SU-DHL-6 (cell line): ENCODE measurements around the gene EGFL8.

Experiments
- H2AFZ ChIP-seq: fragments of 200-600 bp; sonication (generic); 2 replicates; pipeline ENCODE4 v1.6.1; 2014; ENCODE audit warnings: low read depth, mild to moderate bottlenecking, moderate library complexity, mixed read lengths, antibody characterized with exemption, low read length; ENCODE audit not compliant: severe bottlenecking
- H3F3A ChIP-seq: fragments of 200-600 bp; shearing (Covaris generic); 2 replicates; pipeline ENCODE4 v1.6.0; 2016; ENCODE audit warnings: antibody characterized with exemption, mild to moderate bottlenecking; ENCODE audit not compliant: insufficient read depth
- H3K27ac ChIP-seq: fragments of 200-600 bp; sonication (generic); 2 replicates; pipeline ENCODE4 v1.5.1; 2016; ENCODE audit warnings: low read depth, mild to moderate bottlenecking, low read length, moderate library complexity, mixed read lengths
- H3K27me3 ChIP-seq: fragments of 200-600 bp; sonication (generic), shearing (Covaris generic); 2 replicates; pipeline ENCODE4 v1.6.0; 2014; ENCODE audit warnings: mild to moderate bottlenecking, low read length
- H3K36me3 ChIP-seq: fragments of 200-600 bp; sonication (generic); 2 replicates; pipeline ENCODE4 v1.6.1; 2014; ENCODE audit warnings: mild to moderate bottlenecking, low read length, mixed read lengths
- H3K4me2 ChIP-seq: fragments of 300-600, 200-600 bp; shearing (Covaris generic), sonication (generic); 2 replicates; pipeline ENCODE4 v1.6.0; 2014; ENCODE audit warnings: low read length, low read depth, mild to moderate bottlenecking; ENCODE audit not compliant: poor library complexity, severe bottlenecking
- H3K4me3 ChIP-seq: fragments of 200-600 bp; sonication (generic); 2 replicates; pipeline ENCODE4 v1.5.1; 2014; ENCODE audit warnings: antibody characterized with exemption, low read length, mild to moderate bottlenecking, mixed read lengths; ENCODE audit not compliant: insufficient read depth, poor library complexity, severe bottlenecking
- H3K79me2 ChIP-seq: fragments of 200-600 bp; sonication (generic); 2 replicates; pipeline ENCODE4 v1.6.1; 2014; ENCODE audit warnings: mild to moderate bottlenecking, low read length, moderate library complexity; ENCODE audit not compliant: insufficient read depth
- H3K9ac ChIP-seq: fragments of 200-600 bp; sonication (generic); 2 replicates; pipeline ENCODE4 v1.7.0; 2014; ENCODE audit warnings: mild to moderate bottlenecking, low read length
- H3K9me2 ChIP-seq: fragments of 200-600 bp; sonication (generic); replicated peaks from 2 replicates; pipeline ENCODE4 v1.6.1; 2014; ENCODE audit warnings: low read length; ENCODE audit not compliant: insufficient read depth
- H3K9me3 ChIP-seq: fragments of 200-600 bp; sonication (generic); 2 replicates; pipeline ENCODE4 v1.6.1; 2014; ENCODE audit warnings: low read length, mixed read lengths; ENCODE audit not compliant: insufficient read depth
- H4K20me1 ChIP-seq: fragments of 200-600 bp; sonication (generic); 2 replicates; pipeline ENCODE4 v1.6.1; 2014; ENCODE audit warnings: low read depth, mild to moderate bottlenecking, antibody characterized with exemption, low read length, moderate library complexity, mixed read lengths
- CTCF ChIP-seq: fragments of 200-600 bp; sonication (generic); IDR thresholded peaks from one replicate; pipeline ENCODE4 v1.5.1; 2017; ENCODE audit warnings: antibody characterized with exemption, mild to moderate bottlenecking, low read length, moderate library complexity; ENCODE audit not compliant: insufficient read depth, poor library complexity, severe bottlenecking
- EZH2phosphoT487 ChIP-seq: fragments of 200-600 bp; sonication (generic), shearing (Covaris generic); conservative IDR thresholded peaks from 2 replicates; pipeline ENCODE4 v1.6.1; 2018; ENCODE audit warnings: mild to moderate bottlenecking, antibody characterized with exemption, low read length, moderate library complexity, mixed read lengths

The EGFL8 gene

DNA sequence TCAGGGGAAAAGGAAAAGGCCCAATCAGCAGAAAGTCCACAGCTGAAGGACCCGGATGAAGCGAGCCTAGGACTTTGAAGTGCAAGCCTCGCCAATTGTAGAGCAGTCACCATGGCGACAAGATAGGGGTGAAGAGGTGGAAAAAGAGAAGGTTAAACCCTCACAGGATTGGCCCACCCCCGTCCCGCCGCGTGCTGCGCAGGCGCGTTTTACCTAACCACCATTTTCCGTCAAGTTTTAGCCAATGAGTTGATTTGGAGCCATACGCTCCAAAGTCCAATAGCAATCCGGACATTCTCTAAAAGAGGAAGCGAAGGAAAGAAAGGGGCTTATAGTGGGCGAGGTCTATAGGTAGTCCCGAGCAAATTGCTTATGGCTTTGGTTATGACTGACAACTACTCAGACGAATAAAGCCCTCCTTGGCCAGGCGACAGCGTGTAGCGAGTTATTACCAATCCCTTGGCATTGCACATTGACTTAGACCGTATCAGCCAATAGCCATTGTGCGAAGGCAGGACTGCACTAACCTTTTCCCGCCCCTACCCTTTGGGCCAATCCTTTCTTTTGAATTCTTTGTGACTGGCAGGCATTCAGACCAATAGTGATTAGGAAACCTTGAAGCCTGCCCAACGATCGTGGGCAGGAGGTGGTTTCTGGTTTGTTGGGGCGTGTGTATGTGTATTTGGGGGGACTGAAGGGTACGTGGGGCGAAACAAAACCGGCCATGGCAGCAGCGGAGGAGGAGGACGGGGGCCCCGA, 13.6 kb downstream of the EGFL8 start, which contains the start of gene RNF5:
TSS of gene RNF5 (plus strand) at position 618 of the 759 bp plus-strand sequence. CDS start at position 725, 107 bp downstream.
- Histone ChIP-seq H4K20me1 (no peaks in the 10 kb centered on the region), H3K9ac (peak within 1 kb of the TSS; percentile 88), H3K9me3 (no peaks in the 10 kb centered on the region), H2AFZ (peak within 1 kb of the TSS; percentile 59), H3K36me3 (no peaks in the 10 kb centered on the region), H3F3A (peaks cover 16% of the 10 kb centered on the region), H3K9me2 (no peaks in the 10 kb centered on the region), H3K79me2 (peaks cover 31% of the 10 kb centered on the region), H3K27me3 (no peaks in the 10 kb centered on the region), H3K4me3 (peak within 1 kb of the TSS; percentile 86), H3K27ac (peak within 1 kb of the TSS; percentile 81), H3K4me2 (peak within 1 kb of the TSS; percentile 93)
- TF ChIP-seq CTCF (no peak), EZH2phosphoT487 (no peak)

GRCh38 chr6:32178547-32179440, 14.4 kb downstream of the EGFL8 start:
- TF ChIP-seq CTCF (no peak), EZH2phosphoT487 (no peak)
- Histone ChIP-seq H3K27ac (peak overlapping the region; percentile 44), H3K9me3 (no peaks in the 10 kb centered on the region), H4K20me1 (no peaks in the 10 kb centered on the region), H3F3A (peaks cover 16% of the 10 kb centered on the region), H3K9me2 (no peaks in the 10 kb centered on the region), H2AFZ (peak overlapping the region; percentile 12), H3K4me3 (peak overlapping the region; percentile 68), H3K4me2 (peak overlapping the region; percentile 93), H3K36me3 (no peaks in the 10 kb centered on the region), H3K27me3 (no peaks in the 10 kb centered on the region), H3K79me2 (peaks cover 31% of the 10 kb centered on the region), H3K9ac (peak overlapping the region; percentile 72)

DNA sequence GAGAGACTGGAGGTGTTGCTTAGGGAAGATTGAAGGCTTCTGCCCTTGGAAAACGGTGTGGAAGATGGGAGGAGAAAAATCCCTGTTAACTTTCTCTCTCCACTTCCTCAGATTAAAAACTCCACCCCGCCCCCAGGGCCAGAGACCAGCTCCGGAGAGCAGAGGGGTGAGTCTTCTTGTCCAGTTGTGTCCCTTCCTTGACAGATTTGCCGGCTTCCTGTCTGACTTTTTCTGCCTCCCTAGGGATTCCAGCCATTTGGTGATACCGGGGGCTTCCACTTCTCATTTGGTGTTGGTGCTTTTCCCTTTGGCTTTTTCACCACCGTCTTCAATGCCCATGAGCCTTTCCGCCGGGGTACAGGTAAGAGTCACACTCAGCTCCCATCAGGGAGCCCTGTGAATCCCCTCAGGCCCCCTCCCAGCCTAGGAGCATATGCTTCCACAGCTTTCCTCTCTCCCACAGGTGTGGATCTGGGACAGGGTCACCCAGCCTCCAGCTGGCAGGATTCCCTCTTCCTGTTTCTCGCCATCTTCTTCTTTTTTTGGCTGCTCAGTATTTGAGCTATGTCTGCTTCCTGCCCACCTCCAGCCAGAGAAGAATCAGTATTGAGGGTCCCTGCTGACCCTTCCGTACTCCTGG, 15.5 kb downstream of the EGFL8 start:
- peak overlapping the region; percentile 93 for H3K4me2 ChIP-seq
- TF ChIP-seq CTCF = no peak
- TF ChIP-seq EZH2phosphoT487 = no peak
- H3K4me3 ChIP-seq = no peak overlapping the region
- no peaks in the 10 kb centered on the region for H3K27me3 ChIP-seq
- H3K9me2 ChIP-seq = no peaks in the 10 kb centered on the region
- no peak overlapping the region for H3K27ac ChIP-seq
- H3K9ac ChIP-seq = peak overlapping the region; percentile 72; the same call in 1 of the 2 replicates
- peaks cover 16% of the 10 kb centered on the region for H3F3A ChIP-seq
- H3K9me3 ChIP-seq = no peaks in the 10 kb centered on the region
- peaks cover 21% of the 10 kb centered on the region for H3K79me2 ChIP-seq
- H3K36me3 ChIP-seq = no peaks in the 10 kb centered on the region
- no peaks in the 10 kb centered on the region for H4K20me1 ChIP-seq
- H2AFZ ChIP-seq = no peak overlapping the region
